ENCODE results near the gene THBD.

GRCh38 chr20:23042270-23042669 is 7.2 kb downstream of the THBD start:
- TF ChIP-seq CTCF (IDR thresholded peaks at IDR 0.05), result no peak
- TF ChIP-seq POLR2A (IDR thresholded peaks at IDR 0.05), result no peak
